Skin epidermis (tissue), 12 donors: Measurements from ENCODE around the gene FGF23.
"Not testable (repeated sequence)": the region's sequence is repeated elsewhere in the genome, so short reads cannot be mapped to it uniquely, and the experiment has no call there.

ENCODE experiments used
- H3K27ac ChIP-seq, 21 experiments: fragments of 200-600 bp; sonication (generic) in 11 of 21; one replicate each; pipeline ENCODE4 v1.5.0; 2020; ENCODE audit warnings: mild to moderate bottlenecking in 3 of 21, inconsistent platforms in 2 of 21, moderate library complexity in 2 of 21
- H3K4me3 ChIP-seq, 7 experiments: fragments of 200-600 bp; sonication (generic) in 2 of 7; one replicate each; pipeline ENCODE4 v1.5.0; 2020; ENCODE audit warnings: inconsistent platforms in 2 of 7, mild to moderate bottlenecking in 2 of 7, moderate library complexity in 1 of 7

The FGF23 gene

GRCh38 chr12:4379405-4379804, at the start of gene FGF23:
Gene FGF23, minus strand, starts transcription at chr12:4379712. Its CDS starts 130 bp downstream, at chr12:4379582.
- no peak within 1 kb of the TSS for H3K4me3 ChIP-seq
- no peak within 1 kb of the TSS for H3K27ac ChIP-seq

- no peak overlapping the region for H3K27ac ChIP-seq
- no peak overlapping the region for H3K4me3 ChIP-seq
These were observed 44.9 kb upstream of the FGF23 start for GRCh38 chr12:4424422-4424821.

GRCh38 chr12:4423528-4424195, 44.1 kb upstream of the FGF23 start:
- Histone ChIP-seq H3K27ac (no peak overlapping the region), H3K4me3 (no peak overlapping the region)

- H3K4me3 ChIP-seq: no peak overlapping the region
- H3K27ac ChIP-seq: no peak overlapping the region
These were observed 43.5 kb upstream of the FGF23 start for GRCh38 chr12:4422985-4423384.

- H3K4me3 ChIP-seq: no peak overlapping the region
These were observed 42.1 kb upstream of the FGF23 start for GRCh38 chr12:4421590-4422031.

GRCh38 chr12:4420138-4420670, 40.7 kb upstream of the FGF23 start:
- no peak overlapping the region for H3K27ac ChIP-seq
- H3K4me3 ChIP-seq: no peak overlapping the region

More at GRCh38 chr12:4421590-4422031, 42.1 kb upstream of the FGF23 start:
- no peak overlapping the region for H3K27ac ChIP-seq

GRCh38 chr12:4418913-4419312, 39.4 kb upstream of the FGF23 start:
- H3K27ac ChIP-seq: no peak overlapping the region

GRCh38 chr12:4417936-4418335, 38.4 kb upstream of the FGF23 start:
- Histone ChIP-seq H3K4me3 (no peak overlapping the region), H3K27ac (no peak overlapping the region)

More at GRCh38 chr12:4418913-4419312, 39.4 kb upstream of the FGF23 start:
- no peak overlapping the region for H3K4me3 ChIP-seq

- H3K27ac ChIP-seq: no peak overlapping the region
These were observed 37.9 kb upstream of the FGF23 start for GRCh38 chr12:4417455-4417854.

GRCh38 chr12:4416276-4416675, 36.8 kb upstream of the FGF23 start:
- H3K27ac ChIP-seq: no peak overlapping the region
- H3K4me3 ChIP-seq: no peak overlapping the region

More at GRCh38 chr12:4417455-4417854, 37.9 kb upstream of the FGF23 start:
- H3K4me3 ChIP-seq: no peak overlapping the region

GRCh38 chr12:4412465-4412864, 33.0 kb upstream of the FGF23 start:
- H3K4me3 ChIP-seq: no peak overlapping the region
- H3K27ac ChIP-seq: no peak overlapping the region

- H3K27ac ChIP-seq: no peak overlapping the region
- H3K4me3 ChIP-seq: no peak overlapping the region
These were observed 32.5 kb upstream of the FGF23 start for GRCh38 chr12:4412056-4412455.

GRCh38 chr12:4407136-4407535, 27.6 kb upstream of the FGF23 start:
- no peak overlapping the region for H3K27ac ChIP-seq

GRCh38 chr12:4404877-4405637, 25.5 kb upstream of the FGF23 start:
- H3K27ac ChIP-seq, H3K4me3 ChIP-seq: not testable (repeated sequence)

More at GRCh38 chr12:4407136-4407535, 27.6 kb upstream of the FGF23 start:
- no peak overlapping the region for H3K4me3 ChIP-seq

GRCh38 chr12:4402996-4403395, 23.5 kb upstream of the FGF23 start:
- Histone ChIP-seq H3K4me3 (no peak overlapping the region), H3K27ac (no peak overlapping the region)

GRCh38 chr12:4401117-4401516, 21.6 kb upstream of the FGF23 start:
- Histone ChIP-seq H3K4me3 (no peak overlapping the region), H3K27ac (no peak overlapping the region)

GRCh38 chr12:4395818-4396217, 16.3 kb upstream of the FGF23 start:
- H3K4me3 ChIP-seq: no peak overlapping the region

GRCh38 chr12:4393211-4393610, 13.7 kb upstream of the FGF23 start:
- Histone ChIP-seq H3K4me3 (no peak overlapping the region), H3K27ac (no peak overlapping the region)

More at GRCh38 chr12:4395818-4396217, 16.3 kb upstream of the FGF23 start:
- H3K27ac ChIP-seq: no peak overlapping the region

- H3K4me3 ChIP-seq: no peak overlapping the region
- H3K27ac ChIP-seq: no peak overlapping the region
These were observed 12.8 kb upstream of the FGF23 start for GRCh38 chr12:4392223-4392742.

GRCh38 chr12:4388662-4389061, 9.2 kb upstream of the FGF23 start:
- no peak overlapping the region for H3K27ac ChIP-seq
- H3K4me3 ChIP-seq: no peak overlapping the region

- Histone ChIP-seq H3K4me3 (no peak overlapping the region), H3K27ac (no peak overlapping the region)
These were observed 8.5 kb upstream of the FGF23 start for GRCh38 chr12:4388032-4388431.
